Mesenchymal stem cell (in vitro differentiated cells and primary cell): ENCODE results near the gene TBC1D14.

Experiments
- DNase-seq: peaks from one replicate; pipeline ENCODE4 v3.0.0-alpha.2; 2013
- H2AFZ ChIP-seq: one replicate; pipeline ENCODE4 v1.6.1; 2013; ENCODE audit warnings: low read depth, mild to moderate bottlenecking, control low read depth, inconsistent platforms, low read length, moderate library complexity
- H2AK5ac ChIP-seq: 2 replicates; pipeline ENCODE4 v1.6.1; 2013; ENCODE audit warnings: low read length, moderate library complexity, mild to moderate bottlenecking, inconsistent platforms; ENCODE audit not compliant: severe bottlenecking
- H2BK120ac ChIP-seq: one replicate; pipeline ENCODE4 v1.6.1; 2013; ENCODE audit warnings: low read depth, mild to moderate bottlenecking, inconsistent platforms, low read length, moderate library complexity
- H2BK12ac ChIP-seq, 2 experiments: one replicate each; pipeline ENCODE4 v1.6.1; 2013; ENCODE audit warnings: inconsistent platforms in 2 of 2, low read length in 2 of 2, mild to moderate bottlenecking in 2 of 2, moderate library complexity in 2 of 2, control low read depth in 1 of 2
- H2BK15ac ChIP-seq: one replicate; pipeline ENCODE4 v1.6.1; 2013; ENCODE audit warnings: mild to moderate bottlenecking, low read depth, inconsistent platforms; ENCODE audit not compliant: poor library complexity, severe bottlenecking
- H2BK5ac ChIP-seq: 2 replicates; pipeline ENCODE4 v1.6.1; 2013; ENCODE audit warnings: low read depth, mild to moderate bottlenecking, low read length, control low read depth, inconsistent platforms; ENCODE audit not compliant: poor library complexity, severe bottlenecking
- H3K14ac ChIP-seq, 2 experiments: one replicate each; pipeline ENCODE4 v1.6.1; 2013; ENCODE audit warnings: inconsistent platforms in 2 of 2, low read length in 2 of 2, control low read depth in 1 of 2, mild to moderate bottlenecking in 1 of 2, moderate library complexity in 1 of 2
- H3K18ac ChIP-seq, 2 experiments: one replicate each; pipeline ENCODE4 v1.6.1; 2013; ENCODE audit warnings: inconsistent platforms in 2 of 2, low read length in 2 of 2, control low read depth in 1 of 2, low read depth in 1 of 2, mild to moderate bottlenecking in 1 of 2
- H3K23ac ChIP-seq, 2 experiments: one replicate each; pipeline ENCODE4 v1.6.1; 2013; ENCODE audit warnings: inconsistent platforms in 2 of 2, low read length in 2 of 2, mild to moderate bottlenecking in 2 of 2, moderate library complexity in 2 of 2, control low read depth in 1 of 2
- H3K27ac ChIP-seq: 2 replicates; pipeline ENCODE4 v1.5.1; 2013; ENCODE audit warnings: mild to moderate bottlenecking, moderate library complexity, low read length, control low read depth, inconsistent platforms; ENCODE audit not compliant: poor library complexity, severe bottlenecking
- H3K27me3 ChIP-seq, 2 experiments: 2 replicates each; pipeline versions ENCODE4 v1.6.1 to v1.7.0; 2013; ENCODE audit warnings: low read length in 2 of 2, mild to moderate bottlenecking in 2 of 2, moderate library complexity in 2 of 2, control low read depth in 1 of 2, inconsistent platforms in 1 of 2; ENCODE audit not compliant: control insufficient read depth in 1 of 2, insufficient read depth in 1 of 2
- H3K36me3 ChIP-seq, 2 experiments: 2 replicates each; pipeline versions ENCODE4 v1.6.1 to v1.7.0; 2013; ENCODE audit warnings: low read length in 2 of 2, control low read depth in 1 of 2, inconsistent platforms in 1 of 2, low read depth in 1 of 2, mild to moderate bottlenecking in 1 of 2; ENCODE audit not compliant: insufficient read depth in 2 of 2, control insufficient read depth in 1 of 2
- H3K4ac ChIP-seq, 2 experiments: one replicate each; pipeline ENCODE4 v1.6.1; 2013; ENCODE audit warnings: inconsistent platforms in 2 of 2, low read length in 2 of 2, mild to moderate bottlenecking in 2 of 2, moderate library complexity in 2 of 2, control low read depth in 1 of 2, low read depth in 1 of 2
- H3K4me1 ChIP-seq: 2 replicates; pipeline ENCODE4 v1.6.1; 2013; ENCODE audit warnings: low read depth, low read length, control low read depth; ENCODE audit not compliant: control insufficient read depth, insufficient read depth
- H3K4me2 ChIP-seq: 2 replicates; pipeline ENCODE4 v1.6.1; 2013; ENCODE audit warnings: low read length, mild to moderate bottlenecking, inconsistent platforms; ENCODE audit not compliant: poor library complexity, severe bottlenecking
- H3K4me3 ChIP-seq, 2 experiments: 2 replicates each; pipeline versions ENCODE4 v1.5.1 to v1.7.0; 2013; ENCODE audit warnings: low read length in 2 of 2, mild to moderate bottlenecking in 2 of 2, control low read depth in 1 of 2, low read depth in 1 of 2; ENCODE audit not compliant: insufficient read depth in 1 of 2
- H3K79me1 ChIP-seq: replicated peaks from 2 replicates; pipeline ENCODE4 v1.6.1; 2013; ENCODE audit warnings: mild to moderate bottlenecking, control low read depth, low read length, inconsistent platforms; ENCODE audit not compliant: poor library complexity, severe bottlenecking
- H3K9ac ChIP-seq: 2 replicates; pipeline ENCODE4 v1.7.0; 2013; ENCODE audit warnings: mild to moderate bottlenecking, low read length, moderate library complexity
- H3K9me3 ChIP-seq: 2 replicates; pipeline ENCODE4 v1.7.0; 2013; ENCODE audit warnings: mild to moderate bottlenecking, low read length; ENCODE audit not compliant: control insufficient read depth
- H4K8ac ChIP-seq: one replicate; pipeline ENCODE4 v1.6.1; 2013; ENCODE audit warnings: inconsistent platforms, mild to moderate bottlenecking, low read length, moderate library complexity
- H4K91ac ChIP-seq: one replicate; pipeline ENCODE4 v1.6.1; 2013; ENCODE audit warnings: mild to moderate bottlenecking, low read length, inconsistent platforms
- WGBS: methylation state at CpG from one replicate; pipeline ENCODE4 v1.1.7; 2013; ENCODE audit warnings: mixed read lengths; 5-methylcytosine and 5-hydroxymethylcytosine counted together

TBC1D14 gene

DNA sequence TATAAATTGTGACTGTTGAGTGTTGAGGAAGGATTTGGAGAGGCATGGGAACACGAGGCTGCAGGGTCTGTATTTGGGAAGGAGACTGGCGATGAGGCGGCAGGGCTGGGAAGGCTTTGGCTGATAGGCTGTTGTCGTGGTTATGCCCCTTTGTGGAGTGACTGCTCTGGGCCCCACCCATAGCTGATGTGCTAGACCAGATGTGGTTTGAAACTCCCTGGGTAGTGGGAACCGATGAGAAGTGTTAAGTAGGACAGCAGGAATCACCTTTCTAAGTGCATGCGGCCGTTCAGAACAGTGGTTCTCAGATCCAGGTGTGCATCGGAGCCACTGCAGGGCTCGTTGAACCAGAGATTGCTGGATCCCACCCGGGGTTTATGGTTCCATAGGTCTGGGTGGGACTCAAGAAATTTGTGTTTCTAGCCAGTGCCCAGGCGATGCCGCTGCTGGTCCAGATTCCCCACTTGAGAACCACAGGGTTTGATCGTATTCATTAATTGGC lies 42.3 kb downstream of the TBC1D14 start:
- Histone ChIP-seq H2BK15ac (no peak overlapping the region), H2BK12ac (no peak overlapping the region), H2AFZ (no peak overlapping the region), H3K9me3 (no peaks in the 10 kb centered on the region), H4K91ac (peak overlapping the region; percentile 61), H3K23ac (no peak overlapping the region), H4K8ac (peak overlapping the region; percentile 7), H2AK5ac (peak overlapping the region; percentile 43), H3K9ac (no peak overlapping the region), H3K14ac (peak overlapping the region in 1 of 2 experiments; percentile 44), H3K27me3 (no peaks in the 10 kb centered on the region), H2BK120ac (no peak overlapping the region), H3K79me1 (peaks cover 44% of the 10 kb centered on the region), H3K27ac (no peak overlapping the region), H3K4me3 (no peak overlapping the region), H3K4ac (no peak overlapping the region), H2BK5ac (no peak overlapping the region), H3K4me1 (peaks cover 27% of the 10 kb centered on the region), H3K4me2 (no peak overlapping the region), H3K18ac (no peak overlapping the region), H3K36me3 (peaks cover 0 to 6% of the 10 kb centered on the region in 2 experiments)
- no peak for DNase-seq
- 75% methylated on average over 13 of the region's 13 CpGs for WGBS

DNA sequence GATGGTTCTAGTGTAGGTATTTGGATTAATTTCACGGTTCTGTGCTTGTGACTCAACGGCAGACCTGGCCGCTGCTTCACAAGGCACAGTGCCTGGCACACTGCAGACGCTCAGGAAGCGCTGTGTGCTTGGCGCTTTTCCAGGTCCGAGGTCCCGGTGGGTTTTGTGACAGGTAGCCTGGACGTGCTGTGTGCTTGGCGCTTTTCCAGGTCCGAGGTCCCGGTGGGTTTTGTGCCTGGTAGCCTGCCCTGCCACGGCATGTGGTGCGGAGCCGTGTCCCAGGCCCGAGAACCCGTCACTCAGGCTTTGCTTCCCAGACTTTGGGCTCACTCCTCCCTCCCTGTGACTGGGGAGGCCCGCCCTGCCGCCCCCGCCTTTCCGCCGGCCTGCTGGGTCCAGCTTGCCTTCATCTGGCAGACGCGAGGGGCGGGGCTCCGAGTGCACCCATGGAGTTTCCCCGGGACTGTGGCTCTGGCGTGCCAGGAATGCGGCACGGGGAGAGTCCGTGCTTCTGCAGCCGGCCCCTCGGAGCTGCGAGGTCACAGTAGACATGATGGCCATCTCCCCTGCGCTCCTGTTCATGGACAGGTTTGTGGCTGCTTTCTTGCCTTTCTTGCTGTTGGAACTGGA lies 44.2 kb downstream of the TBC1D14 start:
- Histone ChIP-seq H4K8ac (peak overlapping the region; percentile 85), H3K4me2 (peak overlapping the region; percentile 12), H2AFZ (no peak overlapping the region), H3K4me3 (peak overlapping the region in 1 of 2 experiments; percentile 77), H3K36me3 (peaks cover 0 to 6% of the 10 kb centered on the region in 2 experiments), H2BK120ac (no peak overlapping the region), H4K91ac (peak overlapping the region; percentile 82), H2BK15ac (peak overlapping the region; percentile 4), H3K4ac (peak overlapping the region; percentile 80 to 88), H3K27me3 (no peaks in the 10 kb centered on the region), H3K4me1 (peaks cover 21% of the 10 kb centered on the region), H3K27ac (peak overlapping the region; percentile 18), H3K9ac (peak overlapping the region; percentile 89), H2BK12ac (peak overlapping the region; percentile 51 to 80), H3K14ac (peak overlapping the region in 1 of 2 experiments; percentile 86), H3K18ac (peak overlapping the region; percentile 61 to 76), H2BK5ac (no peak overlapping the region), H3K9me3 (no peaks in the 10 kb centered on the region), H3K23ac (peak overlapping the region in 1 of 2 experiments; percentile 23), H3K79me1 (peaks cover 53% of the 10 kb centered on the region), H2AK5ac (peak overlapping the region; percentile 58)
- WGBS = 63% methylated on average over 35 of the region's 35 CpGs
- DNase-seq = peak; percentile 80

DNA sequence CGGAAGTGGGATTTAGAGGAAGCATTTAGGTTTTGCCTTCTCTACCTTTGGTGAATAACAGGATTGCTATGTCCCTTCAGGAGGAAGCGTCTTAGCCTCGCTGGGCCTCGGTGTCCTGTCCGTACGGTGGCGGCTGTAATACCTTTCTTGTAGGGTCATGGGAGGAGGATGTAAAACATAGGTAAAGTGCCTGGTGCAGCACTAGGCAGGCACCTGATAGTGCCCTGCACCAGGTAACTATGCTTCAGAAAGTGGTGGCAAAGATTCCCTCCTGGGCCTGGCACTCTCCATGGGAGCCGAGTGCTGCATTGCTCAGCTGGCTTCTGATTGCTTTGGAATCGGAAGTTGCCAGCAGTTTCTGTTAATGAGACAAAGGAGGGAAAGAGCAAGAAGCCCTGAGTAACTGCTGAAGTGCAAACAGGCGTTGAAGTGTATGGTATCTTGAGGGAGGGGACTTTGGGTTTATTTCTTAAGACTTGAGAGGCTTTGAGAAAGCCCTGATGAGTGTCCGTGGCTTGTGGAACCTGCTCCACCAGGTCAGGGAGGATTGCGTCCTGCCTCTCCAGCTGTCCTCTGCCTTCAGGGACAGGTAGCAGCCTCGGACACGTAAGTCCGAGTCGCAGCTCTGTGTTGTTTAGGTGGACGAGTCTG lies 45.8 kb downstream of the TBC1D14 start:
- Histone ChIP-seq H3K14ac (no peak overlapping the region), H2BK15ac (no peak overlapping the region), H2BK12ac (peak overlapping the region; percentile 20 to 74), H3K4me1 (peaks cover 21% of the 10 kb centered on the region), H2AK5ac (no peak overlapping the region), H3K36me3 (peaks cover 0 to 6% of the 10 kb centered on the region in 2 experiments), H3K18ac (peak overlapping the region in 1 of 2 experiments; percentile 35), H3K79me1 (peaks cover 52% of the 10 kb centered on the region), H3K9ac (no peak overlapping the region), H3K27me3 (no peaks in the 10 kb centered on the region), H3K27ac (no peak overlapping the region), H2BK5ac (no peak overlapping the region), H3K4ac (no peak overlapping the region), H3K9me3 (no peaks in the 10 kb centered on the region), H2BK120ac (no peak overlapping the region), H4K91ac (peak overlapping the region; percentile 46), H3K23ac (no peak overlapping the region), H3K4me3 (no peak overlapping the region), H2AFZ (no peak overlapping the region), H4K8ac (no peak overlapping the region), H3K4me2 (no peak overlapping the region)
- DNase-seq = no peak
- WGBS = 87% methylated on average over 12 of the region's 17 CpGs

DNA sequence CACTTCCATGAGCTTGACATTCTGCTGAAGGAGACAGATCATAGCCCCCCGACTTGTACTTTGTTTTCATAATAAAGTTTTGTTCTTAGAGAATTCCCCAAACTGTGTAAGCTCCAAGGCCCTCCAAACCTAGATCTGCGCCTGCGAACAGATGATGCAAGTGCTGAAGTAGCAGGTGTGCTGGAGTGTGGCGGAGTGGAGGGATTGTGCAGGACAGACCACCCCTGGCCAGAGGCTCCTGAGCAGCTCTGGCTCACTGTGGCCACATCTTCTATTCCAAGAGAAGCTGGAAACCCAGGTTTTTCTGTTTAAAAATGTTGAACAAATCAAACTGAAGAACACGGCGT lies 46.4 kb downstream of the TBC1D14 start:
- Histone ChIP-seq H3K79me1 (peaks cover 54% of the 10 kb centered on the region), H3K27me3 (no peaks in the 10 kb centered on the region), H3K14ac (no peak overlapping the region), H2BK120ac (no peak overlapping the region), H2BK12ac (peak overlapping the region in 1 of 2 experiments; percentile 22), H2BK15ac (no peak overlapping the region), H3K4me2 (no peak overlapping the region), H2BK5ac (no peak overlapping the region), H3K4ac (peak overlapping the region in 1 of 2 experiments; percentile 2), H3K4me3 (no peak overlapping the region), H3K18ac (no peak overlapping the region), H4K8ac (peak overlapping the region; percentile 50), H2AK5ac (no peak overlapping the region), H3K9me3 (no peaks in the 10 kb centered on the region), H3K9ac (no peak overlapping the region), H2AFZ (no peak overlapping the region), H3K36me3 (peaks cover 0 to 6% of the 10 kb centered on the region in 2 experiments), H3K23ac (no peak overlapping the region), H4K91ac (no peak overlapping the region), H3K27ac (no peak overlapping the region), H3K4me1 (peaks cover 21% of the 10 kb centered on the region)
- no peak for DNase-seq
- WGBS = over 99% methylated on average over 5 of the region's 6 CpGs
